ENCODE measurements around the gene DLG2.

DNA sequence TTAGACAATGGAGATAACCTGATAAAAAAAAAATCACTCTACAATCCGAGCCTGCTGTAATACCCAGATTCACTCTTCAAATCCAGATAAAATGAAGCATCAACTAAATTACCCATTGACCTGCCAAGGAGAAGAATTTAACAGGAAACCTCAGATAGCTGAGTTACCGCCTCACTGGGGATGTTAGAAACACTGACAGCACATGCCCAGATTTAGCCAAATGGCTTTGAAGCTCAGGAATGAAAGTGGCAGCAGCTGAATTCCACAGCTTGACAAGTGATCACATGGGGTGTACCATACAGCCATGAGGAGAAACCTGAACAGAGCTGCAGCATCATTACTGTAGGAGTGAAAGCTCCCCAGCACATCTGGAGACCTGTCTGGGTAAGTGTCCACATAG, 807.6 kb downstream of the DLG2 start:
- TF ChIP-seq, protein P1, sequence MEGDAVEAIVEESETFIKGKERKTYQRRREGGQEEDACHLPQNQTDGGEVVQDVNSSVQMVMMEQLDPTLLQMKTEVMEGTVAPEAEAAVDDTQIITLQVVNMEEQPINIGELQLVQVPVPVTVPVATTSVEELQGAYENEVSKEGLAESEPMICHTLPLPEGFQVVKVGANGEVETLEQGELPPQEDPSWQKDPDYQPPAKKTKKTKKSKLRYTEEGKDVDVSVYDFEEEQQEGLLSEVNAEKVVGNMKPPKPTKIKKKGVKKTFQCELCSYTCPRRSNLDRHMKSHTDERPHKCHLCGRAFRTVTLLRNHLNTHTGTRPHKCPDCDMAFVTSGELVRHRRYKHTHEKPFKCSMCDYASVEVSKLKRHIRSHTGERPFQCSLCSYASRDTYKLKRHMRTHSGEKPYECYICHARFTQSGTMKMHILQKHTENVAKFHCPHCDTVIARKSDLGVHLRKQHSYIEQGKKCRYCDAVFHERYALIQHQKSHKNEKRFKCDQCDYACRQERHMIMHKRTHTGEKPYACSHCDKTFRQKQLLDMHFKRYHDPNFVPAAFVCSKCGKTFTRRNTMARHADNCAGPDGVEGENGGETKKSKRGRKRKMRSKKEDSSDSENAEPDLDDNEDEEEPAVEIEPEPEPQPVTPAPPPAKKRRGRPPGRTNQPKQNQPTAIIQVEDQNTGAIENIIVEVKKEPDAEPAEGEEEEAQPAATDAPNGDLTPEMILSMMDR (IDR thresholded peaks at IDR 0.05; ENCODE audit: control extremely low read depth in 1 of 3, insufficient read depth in 1 of 3, low read depth in 1 of 3, low read length in 3 of 3), result no peak
- no peak for TF ChIP-seq CEBPB (IDR thresholded peaks at IDR 0.05; ENCODE audit: low read depth, low read length)
- no peak for TF ChIP-seq POLR2AphosphoS5 (IDR thresholded peaks at IDR 0.05; ENCODE audit: low read depth, low read length)
- TF ChIP-seq MAFK (IDR thresholded peaks at IDR 0.05; ENCODE audit: low read depth, low read length), result no peak
- no peak for TF ChIP-seq JUND (IDR thresholded peaks at IDR 0.05; ENCODE audit: low read length)
- TF ChIP-seq EGR1 (IDR thresholded peaks at IDR 0.05; ENCODE audit: borderline replicate concordance, low read depth, low read length), result no peak
- TF ChIP-seq CREB1 (IDR thresholded peaks at IDR 0.05), result no peak
- TF ChIP-seq, protein P2, sequence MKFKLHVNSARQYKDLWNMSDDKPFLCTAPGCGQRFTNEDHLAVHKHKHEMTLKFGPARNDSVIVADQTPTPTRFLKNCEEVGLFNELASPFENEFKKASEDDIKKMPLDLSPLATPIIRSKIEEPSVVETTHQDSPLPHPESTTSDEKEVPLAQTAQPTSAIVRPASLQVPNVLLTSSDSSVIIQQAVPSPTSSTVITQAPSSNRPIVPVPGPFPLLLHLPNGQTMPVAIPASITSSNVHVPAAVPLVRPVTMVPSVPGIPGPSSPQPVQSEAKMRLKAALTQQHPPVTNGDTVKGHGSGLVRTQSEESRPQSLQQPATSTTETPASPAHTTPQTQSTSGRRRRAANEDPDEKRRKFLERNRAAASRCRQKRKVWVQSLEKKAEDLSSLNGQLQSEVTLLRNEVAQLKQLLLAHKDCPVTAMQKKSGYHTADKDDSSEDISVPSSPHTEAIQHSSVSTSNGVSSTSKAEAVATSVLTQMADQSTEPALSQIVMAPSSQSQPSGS (IDR thresholded peaks at IDR 0.05; ENCODE audit: low read length), result no peak
- no peak for TF ChIP-seq KDM5A (IDR thresholded peaks at IDR 0.05; ENCODE audit: low read length)
- TF ChIP-seq, protein P3, sequence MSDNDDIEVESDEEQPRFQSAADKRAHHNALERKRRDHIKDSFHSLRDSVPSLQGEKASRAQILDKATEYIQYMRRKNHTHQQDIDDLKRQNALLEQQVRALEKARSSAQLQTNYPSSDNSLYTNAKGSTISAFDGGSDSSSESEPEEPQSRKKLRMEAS (IDR thresholded peaks at IDR 0.05), result no peak
- TF ChIP-seq CHD2 (IDR thresholded peaks at IDR 0.05; ENCODE audit: low read length), result no peak
- TF ChIP-seq SRF (IDR thresholded peaks at IDR 0.05; ENCODE audit: low read depth, low read length), result no peak
- no peak for TF ChIP-seq TBP (IDR thresholded peaks at IDR 0.05; ENCODE audit: low read depth, low read length)
- TF ChIP-seq RAD21 (IDR thresholded peaks at IDR 0.05 in 1 of 2, conservative IDR thresholded peaks at IDR 0.05 in 1 of 2; ENCODE audit: low read depth in 2 of 2, low read length in 2 of 2), result no peak
